Measurements from ENCODE around the gene BMS1.
"Not testable (repeated sequence)": the region's sequence is repeated elsewhere in the genome, so short reads cannot be mapped to it uniquely, and the experiment has no call there.

The BMS1 gene

DNA sequence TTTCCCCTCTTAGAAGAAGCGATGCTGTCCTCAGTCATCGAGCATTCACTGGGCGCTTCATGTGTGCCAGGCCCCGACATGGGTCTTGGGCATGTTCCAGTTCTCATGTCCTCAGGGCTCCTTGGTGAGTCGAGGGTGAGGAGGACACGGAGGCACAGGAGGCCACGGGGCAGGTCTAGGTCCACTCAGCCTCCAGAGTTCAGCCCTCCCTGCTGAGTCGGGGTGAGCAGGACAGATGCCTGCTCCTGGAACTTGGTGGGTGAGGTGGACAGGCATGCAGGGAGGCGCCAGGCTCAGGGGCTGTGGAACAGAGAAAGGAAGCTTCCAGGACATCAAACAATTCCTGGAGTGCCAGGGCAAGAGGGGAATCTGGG is 87.4 kb downstream of the BMS1 start:
- no peak for DNase-seq

DNA sequence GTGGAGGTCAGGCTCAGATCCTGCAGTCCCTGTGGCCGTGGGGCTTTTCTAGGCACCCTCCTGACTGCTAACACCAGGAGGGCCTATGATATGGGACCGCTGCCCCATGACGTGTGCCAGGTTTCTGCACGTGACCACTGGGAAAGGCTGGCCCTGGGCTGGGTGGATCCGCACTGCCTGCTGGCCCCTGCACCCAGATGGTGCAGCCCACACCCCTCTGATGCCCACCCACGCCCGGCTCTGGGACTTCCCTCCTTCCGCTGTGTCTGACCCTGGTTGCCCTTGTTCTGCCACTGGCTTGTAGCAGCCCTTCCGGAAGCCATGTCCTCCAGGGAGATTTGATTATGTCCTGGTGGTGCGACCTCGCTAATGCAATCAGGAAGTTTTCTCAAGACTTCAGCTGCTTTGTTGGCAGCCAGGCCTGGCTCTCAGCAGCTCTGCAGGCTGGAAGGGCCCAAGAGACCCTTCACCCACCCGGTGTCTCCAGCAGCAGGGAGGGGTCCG is 88.6 kb downstream of the BMS1 start:
- not testable (repeated sequence) for DNase-seq

DNA sequence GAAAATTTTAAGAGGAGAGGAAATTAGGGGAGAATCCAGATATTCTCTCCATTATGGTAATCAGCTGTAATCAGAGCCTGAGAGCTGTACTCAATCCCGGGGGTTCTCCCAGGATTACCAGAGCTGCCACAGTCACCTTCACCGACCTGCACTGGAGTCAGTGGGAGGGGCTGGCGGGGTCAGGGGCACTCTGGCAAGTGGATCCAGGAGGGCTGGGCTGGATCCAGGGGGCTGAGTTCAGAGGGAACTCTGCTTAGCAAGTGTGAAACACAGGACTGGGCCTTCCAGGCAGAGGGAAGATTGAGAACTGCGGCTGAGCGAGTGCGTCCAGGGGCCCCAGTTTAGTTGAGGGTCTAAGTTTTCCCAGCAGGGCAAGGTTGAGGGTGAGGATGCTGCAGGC is 89.2 kb downstream of the BMS1 start:
- no peak for DNase-seq

DNA sequence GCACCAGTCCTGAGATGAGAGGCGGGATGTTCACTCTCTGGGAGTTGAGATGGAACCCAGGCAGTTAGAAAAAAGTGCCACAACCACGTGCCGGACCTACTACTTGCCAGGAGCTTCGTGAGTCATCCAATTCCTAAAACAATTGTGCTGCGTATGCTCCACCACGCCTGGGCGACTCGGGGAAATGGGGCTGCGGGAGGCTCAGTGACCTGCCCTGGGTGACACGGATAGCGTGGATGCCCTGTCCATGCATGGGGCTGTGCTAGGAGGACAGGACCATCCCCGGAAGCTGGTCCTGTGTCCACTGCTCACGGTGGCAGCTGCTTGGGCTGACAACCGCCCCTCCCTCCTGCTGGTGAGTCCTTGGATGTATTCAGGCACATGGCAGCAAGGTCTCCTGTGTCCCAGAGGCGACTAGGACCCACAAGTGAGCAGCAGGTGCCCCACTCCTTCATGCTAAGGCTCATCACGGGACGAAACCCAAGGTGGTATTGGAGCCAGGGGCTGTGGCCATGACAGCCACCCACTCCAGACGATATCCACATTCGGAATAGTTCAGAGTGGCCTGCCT is 90.4 kb downstream of the BMS1 start:
- DNase-seq: no peak

DNA sequence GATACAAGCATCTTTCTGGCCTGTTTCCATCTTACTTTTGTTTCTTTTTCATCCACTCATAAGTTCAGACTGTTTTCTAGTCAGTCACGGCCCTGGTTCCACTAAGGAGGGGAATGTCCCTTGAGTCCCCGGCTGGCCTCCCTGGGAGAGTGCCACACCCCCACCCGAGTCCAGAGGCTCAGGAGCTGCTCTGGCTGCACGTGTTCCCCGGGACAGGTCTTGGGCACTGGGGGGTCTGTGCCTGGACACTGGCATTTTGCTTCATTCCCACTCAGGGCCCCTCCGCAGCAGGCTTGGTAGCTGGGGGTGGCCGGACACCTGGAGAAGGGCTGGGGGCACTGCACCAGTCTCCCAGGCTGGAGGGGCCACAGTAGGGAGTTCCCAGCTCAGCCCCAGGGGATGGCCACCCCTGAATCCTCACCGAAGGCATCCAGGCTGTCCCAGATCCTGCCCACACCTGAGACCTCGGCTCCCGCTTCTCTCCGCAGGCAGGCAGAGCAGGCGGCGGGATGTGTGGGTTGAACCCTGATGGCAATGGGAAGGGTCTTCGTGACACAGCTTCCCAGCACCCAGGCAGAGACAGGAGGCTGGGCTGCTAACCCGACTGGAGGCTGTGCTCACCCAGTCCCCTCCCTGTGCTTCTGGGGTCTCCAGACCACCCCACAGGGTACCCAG is 92.3 kb downstream of the BMS1 start:
- no peak for DNase-seq

DNA sequence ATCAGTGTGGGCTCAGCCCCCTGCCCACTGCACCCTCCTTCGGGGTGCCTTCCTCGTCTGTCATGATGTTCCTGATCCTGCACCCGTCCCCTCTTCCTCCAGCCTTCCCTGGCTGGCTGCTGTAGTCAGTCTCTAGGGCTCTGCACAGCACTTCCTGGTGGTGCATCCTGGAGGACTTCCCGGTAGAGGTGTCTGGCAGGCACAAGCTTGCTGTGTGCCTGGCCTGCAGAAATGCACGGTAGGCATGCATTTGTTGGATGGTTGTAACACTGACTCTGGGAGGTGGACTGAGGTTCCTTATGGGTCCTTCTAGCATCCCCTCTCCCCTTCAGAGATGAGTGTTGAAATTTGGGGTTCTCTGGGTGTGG is 92.8 kb downstream of the BMS1 start:
- DNase-seq: no peak

DNA sequence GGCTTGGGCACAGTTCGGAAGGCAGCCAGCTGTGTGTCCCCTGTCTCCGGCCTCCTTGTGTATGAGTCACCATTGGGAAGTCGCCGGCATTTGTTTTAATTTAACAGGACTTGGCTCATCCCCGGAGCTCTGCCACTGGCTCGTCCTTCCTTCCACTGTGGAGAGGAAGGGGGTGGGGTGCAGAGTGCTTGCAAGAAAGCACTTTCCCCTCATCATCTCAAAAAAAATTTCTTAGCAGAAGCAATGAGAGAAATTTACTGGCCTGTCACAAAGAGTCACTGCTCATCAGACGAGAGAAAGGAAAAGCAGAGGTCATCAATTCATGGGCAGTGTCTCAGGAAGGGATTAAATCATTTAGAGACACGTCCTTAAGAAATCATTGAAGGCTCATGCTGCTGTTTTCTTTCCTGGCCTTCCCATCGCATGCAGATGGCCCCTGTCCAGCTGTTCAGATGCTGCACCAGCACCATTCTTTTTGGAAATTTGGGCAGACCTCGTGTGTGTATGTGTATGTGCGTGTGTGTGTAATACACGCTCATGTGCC is 93.3 kb downstream of the BMS1 start:
- DNase-seq: no peak

DNA sequence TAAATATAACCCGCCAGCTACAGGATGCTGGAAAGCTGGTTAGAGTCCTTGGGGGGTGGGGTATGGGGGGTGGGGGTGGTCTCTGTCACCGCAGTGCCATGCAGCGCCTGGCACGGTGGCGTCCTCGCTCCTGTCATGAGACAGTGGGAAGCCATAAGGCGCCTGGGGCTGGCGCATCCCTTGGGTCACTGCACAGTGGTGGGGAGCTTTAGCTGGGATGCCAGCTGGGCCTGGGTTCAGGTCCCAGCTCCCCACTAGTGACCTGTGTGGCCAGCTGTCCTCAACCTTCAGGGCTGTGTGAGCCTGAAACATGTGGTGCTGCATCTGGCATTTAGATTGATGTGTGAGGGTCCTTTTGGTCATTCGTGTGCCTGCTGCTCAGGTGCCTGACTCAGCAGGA is 93.9 kb downstream of the BMS1 start:
- no peak for DNase-seq

DNA sequence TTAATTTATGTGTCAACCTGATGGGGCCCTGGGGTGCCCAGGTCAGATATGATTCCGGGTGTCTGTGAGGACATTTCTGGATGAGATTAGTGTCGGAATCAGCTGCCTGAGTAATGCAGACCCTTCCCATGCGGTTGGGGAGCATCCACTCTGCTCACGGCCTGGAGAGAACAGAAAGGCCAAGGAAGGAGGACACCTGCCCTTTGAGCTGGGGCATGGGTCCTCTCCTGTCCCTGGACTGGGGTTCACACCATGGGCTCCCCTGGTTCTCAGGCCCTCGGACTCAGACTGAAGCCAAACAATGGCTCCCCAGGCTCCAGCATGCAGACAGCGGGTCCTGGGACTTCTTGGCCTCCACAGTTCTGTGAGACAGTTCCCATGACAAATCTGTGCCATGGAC is 94.3 kb downstream of the BMS1 start:
- DNase-seq: no peak

DNA sequence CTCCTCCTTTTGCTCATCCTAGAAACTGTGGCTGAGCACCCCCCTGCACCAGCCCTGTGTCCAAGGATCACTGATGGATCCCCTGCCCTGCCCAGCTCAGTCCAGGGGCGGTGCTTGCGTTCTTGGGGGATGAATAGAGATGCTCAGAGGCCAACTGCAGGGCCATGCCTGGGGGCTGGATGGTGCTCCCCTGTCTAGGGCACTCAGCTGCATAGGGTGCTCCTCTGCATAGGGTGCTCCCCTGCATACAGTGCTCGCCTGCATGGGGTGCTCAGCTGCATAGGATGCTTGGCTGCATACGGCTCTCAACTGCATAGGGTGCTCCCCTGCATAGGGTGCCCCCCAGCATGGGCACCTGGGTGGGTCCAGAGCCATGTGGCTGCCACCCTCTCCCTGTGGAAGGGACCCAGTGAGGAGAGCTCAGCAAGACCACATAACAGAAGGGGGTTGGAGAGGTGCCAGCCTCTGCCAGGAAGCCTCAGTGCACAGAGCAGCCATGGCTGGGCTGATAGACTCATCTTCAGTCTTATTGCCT is 95.0 kb downstream of the BMS1 start:
- DNase-seq: no peak

DNA sequence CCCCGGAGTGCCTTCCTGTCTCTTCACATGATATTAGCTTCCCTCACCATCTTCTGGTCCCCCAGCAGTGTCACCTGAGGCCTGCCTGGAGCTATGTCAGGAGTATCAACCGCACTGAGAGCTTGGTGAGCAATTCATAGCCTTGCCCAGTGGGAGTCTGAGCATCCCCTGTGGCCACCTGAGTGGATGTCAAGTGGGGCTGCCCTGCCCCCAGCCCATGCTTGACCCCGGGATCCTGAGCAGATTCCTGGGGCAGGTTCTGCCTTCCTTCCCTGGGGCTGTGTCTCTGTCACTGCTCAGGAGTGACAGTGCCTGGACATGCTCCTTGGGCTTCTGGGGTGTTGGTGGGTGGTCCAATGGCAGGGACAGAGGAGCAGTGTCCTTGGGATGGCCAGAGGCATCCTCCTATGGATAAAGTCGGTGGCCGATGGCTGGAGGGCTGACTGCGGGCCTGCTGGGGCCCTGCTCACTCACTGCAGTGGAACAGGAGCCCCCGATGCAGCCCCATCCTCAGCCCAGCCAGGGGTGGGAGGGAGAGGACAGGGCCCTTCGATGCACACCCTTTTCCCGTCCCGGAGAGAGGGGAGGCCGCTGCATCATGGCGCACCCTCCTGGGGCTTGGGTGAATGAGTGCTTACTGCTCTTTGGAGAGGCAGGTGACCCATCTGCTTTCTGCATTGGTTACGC is 95.7 kb downstream of the BMS1 start:
- DNase-seq: no peak

DNA sequence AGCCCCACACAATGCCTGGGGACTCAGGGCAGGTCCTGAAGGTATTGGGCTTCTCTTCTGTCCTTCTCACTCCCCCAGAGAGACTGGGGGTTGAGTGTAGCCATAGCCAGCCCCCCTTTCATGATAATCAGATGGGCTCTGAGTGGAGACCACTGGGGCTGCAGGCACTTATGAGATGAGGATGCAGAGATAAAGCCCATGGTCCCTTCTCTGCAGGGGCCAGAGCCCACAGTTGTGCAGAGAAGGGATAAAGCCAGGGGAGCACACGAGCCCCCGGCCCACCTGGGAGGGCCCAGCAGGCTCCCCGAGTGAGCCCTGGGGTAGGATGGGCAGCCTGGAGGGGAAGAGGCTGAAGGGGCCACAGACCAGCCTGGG is 96.2 kb downstream of the BMS1 start:
- no peak for DNase-seq

DNA sequence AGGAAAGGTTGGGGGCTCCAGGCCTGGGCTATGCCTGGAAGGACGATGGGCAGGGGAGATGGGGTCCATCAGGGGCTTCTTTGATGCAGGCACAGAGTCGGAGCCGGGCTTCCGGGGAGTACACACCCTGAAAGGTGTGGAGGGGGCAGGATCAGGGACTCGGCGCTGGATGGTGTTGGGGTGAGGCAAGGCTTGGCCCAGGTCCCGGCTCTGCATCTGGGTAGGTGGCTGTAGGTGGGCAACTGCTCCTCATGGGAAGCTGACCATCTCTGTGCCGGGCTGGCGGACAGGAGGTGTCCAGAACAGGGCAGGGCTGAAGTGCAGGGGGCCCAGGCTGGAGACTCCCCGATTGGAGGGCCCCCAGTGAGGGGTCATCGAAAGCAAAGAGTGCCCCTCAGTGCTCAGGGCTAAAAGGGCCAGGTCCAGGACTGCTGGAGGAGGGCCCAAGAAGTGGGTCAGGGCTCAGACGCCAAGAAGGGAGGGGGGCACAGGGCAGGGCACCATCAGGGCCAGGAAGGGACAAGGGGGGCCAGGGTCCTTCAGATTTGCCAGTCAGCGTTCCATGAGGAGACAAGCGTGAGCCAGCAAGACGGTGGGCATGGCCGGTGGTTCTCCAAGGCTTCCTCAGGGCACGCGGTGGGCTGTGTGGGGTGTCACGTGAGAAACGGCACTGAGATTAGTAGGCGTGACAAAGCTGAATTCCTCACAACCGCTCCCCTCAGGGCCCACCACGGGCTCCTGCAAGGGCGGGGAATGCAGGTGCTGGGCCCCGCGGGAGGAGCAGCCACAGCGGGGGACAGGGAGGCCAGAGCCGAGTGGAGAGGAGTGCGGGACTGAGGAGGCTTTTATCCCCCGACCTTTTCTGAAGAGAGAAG is 97.0 kb downstream of the BMS1 start:
- DNase-seq: no peak

DNA sequence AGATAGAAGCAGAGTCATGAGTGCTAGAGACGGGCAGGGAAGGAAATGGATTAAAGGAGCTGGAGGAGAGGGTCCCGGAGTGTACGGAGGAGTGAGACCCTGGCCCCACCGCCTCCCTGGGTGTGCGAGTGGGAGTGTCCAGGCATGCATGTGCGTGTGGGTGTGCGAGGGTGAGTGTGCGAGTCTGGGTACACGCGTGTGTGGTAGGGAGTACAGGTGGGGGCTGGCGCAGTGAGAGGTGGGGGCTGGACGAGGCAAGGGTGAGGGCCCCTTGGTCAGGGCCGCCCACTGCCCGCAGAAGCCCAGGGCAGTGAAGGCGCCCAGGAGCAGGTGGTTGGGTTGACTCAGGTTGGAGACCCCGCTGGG is 97.6 kb downstream of the BMS1 start:
- no peak for DNase-seq

DNA sequence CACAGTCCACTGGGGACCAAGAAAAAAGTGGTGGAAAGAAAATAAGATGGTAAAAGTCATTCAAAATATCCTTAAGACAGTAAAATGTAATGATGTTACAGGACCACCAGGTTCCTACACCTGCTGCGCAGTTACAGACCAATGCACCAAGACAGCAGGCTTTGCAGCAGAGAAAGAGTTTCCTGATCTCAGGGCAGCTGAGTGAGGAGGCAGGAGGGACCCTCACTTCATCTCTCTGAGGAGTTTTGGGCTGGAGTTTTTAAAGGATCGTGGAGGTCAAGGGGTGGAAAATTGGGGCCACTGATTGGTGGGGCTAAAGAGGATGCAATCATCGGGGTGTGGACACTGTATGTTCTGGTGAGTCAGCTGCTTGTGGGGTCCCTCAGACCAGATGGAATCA is 100.0 kb downstream of the BMS1 start:
- no peak for DNase-seq

All from GDM1 (cell line).